ENCODE results near the gene HOXA1.

HOXA1 gene

DNA sequence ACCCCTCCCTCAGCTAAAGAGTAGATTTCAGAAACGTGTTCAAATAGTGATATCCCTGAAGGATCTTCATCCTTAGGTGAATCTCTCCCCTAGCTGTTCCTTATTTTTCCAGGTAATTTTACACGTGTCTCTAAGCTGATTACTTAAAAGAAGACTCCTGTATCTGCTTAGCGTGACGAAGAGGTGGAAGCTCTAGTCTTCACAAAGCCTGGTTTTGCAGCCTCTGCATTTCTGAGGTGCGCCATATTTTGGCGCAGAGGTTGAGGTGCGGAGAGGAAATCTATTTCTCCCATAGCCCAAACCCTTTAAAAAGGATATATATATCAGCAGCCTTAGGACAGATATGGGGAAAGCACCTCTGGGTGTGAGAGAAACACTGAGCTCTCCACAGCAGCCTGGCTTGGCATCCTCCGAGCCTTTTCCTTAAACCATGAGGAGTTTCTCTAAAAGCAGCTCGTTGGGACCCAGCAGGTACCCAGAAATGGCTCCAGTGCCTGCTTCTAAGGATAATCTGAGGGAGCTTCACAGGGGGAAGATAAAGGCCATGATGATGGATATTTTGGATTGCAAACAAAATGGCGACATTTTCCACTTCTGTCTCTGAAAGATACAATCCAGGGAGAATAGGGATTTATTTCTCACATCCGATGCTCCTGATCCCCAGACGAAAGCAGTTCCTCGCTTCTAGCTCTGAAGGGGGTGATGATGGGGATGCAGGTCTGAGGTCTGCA lies 9.7 kb upstream of the HOXA1 start:
- no peak for DNase-seq (ENCODE audit: low read depth)

DNA sequence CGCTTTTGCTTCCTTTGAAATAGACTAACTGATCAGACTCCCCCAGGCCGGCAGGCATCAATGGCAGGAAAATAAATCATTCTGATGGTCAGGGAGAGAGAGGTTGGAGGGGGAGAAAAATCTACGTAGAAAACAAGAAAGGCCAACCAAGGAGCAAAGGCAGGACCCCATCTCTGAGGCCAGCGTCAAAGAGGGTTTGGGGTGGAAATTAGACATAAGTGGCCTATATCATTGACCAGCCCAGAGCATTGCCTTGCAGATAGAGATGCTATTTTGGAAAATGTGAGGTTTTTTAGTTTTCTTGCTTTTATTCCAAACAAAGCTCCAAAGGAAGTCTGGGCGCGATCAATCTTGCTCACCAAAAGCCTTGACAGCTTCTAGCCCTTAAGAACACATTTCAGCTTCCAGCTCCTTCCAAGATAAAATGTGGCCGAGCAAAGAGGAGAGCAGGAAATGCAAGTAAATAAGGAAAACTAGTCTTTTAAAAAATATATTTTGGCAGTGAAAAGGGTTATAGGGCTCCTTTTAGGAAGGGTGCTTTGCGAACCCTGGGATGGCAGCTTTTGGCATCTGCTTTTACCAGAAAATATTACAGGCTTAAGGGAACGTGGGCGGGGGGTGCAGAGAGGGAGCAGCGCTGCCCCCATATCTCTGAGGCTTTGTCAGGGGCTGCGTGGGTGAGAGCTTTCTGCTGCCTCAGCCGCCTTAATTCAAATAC lies 8.7 kb upstream of the HOXA1 start:
- DNase-seq (ENCODE audit: low read depth) = no peak

DNA sequence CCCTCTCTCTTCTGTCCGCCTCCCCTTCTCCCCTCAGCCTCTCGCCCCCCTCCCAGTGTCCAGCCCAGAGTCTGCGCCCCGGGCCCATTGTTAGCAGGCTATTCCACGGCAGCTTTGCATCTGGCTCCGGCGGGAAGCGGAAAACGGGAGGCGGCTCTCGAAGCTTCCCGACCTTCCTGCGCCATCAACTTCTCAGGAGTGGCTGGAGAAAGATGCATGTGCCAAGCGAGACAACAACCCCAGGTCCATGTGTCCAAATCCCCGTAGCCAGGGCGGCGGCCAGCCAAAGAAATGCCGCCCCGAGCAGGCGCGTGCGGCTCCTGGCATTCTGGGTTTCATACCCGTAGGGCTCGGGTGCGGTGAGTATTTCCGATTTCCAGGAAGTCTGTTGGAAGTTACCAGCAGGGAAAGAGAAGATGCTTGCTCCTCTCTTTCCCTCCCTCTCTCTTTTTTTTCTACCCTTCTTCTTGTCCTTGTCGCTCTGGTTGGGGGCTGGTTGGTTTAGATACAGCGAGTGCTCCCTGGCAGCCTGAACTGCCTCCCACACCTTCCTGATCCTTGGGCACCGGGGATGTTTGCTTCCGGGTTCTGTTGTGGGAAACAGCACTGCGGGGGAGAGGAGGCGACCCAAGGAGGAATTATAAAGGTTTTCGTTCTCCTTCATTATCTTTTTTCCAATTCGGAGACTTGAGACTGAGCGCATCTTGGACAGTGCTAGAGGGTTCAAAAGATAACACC lies 7.9 kb upstream of the HOXA1 start:
- no peak for DNase-seq (ENCODE audit: low read depth)

DNA sequence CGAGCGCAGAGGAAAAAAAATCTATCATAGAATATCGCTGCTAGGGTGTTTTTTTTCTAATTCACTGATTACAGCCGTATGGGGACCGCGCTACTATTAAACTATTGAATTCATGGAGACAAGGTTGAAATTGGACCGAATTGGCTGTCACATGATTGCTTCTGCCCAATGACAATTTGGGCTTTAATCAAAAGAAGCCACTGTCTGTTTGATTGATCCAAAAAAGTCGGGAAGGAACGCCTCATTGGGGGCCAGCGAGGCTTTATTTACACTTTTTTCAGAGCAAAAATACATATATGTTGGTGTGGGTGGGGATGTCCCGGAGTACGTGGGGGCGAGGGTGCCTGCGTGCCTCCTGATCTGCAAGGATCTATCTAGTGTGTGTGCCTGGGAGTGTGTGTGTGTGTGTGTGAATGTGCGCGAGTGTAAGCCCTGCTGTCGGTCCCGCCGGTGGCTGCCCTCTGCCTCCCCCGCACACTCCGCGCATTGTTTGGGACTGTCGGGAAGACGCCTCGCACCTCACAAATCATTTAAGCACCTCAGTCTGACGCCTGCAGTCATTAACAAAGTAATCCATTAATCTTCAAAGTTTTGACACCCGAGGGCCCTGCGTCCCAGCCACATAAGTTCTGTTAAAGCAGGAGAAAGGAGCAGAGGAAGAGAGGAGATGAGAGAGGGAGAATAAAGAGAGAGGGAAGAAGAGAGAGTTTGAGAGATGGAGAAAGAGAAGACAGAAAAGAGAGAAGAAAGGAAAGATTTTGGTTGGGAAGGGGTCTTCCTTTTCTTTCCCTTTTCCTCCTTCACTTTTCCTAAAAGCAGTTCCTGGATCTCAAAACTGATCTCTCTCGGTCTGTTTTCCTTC lies 7.0 kb upstream of the HOXA1 start, which contains the start of gene HOXA2:
HOXA2 (minus strand) TSS at position 103 of the 862 bp plus-strand sequence. CDS start 183 bp downstream, outside the sequence.
- no peak for DNase-seq (ENCODE audit: low read depth)

DNA sequence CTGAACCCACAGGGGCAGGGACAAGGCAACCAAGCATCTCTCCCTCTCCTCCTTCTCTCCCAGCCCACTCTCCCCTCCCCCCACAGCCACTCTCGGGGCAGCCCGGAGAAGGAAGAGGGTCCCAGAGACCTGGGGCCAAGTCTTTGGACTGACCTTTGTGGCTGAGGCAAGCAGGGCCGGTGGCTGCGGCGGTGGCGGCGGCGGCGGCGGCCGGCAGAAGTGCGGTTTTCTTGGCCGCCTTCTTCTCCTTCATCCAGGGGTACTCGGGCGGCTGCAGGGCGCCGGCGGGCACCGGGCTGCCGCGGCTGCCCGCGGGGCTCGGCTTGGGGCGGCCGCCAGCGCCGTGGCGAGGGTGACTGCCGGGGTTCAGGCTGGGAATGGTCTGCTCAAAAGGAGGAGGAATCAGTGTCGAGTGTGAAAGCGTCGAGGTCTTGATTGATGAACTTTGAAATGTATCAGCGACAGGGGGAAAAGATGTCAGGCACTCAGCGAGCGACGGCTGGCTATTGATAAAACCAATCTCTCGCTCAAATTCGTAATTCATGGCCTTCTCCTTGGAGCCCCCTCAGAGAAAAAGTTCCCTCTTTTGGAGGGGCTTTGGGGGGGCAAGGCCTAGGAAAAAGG lies 6.3 kb upstream of the HOXA1 start:
- no peak for DNase-seq (ENCODE audit: low read depth)

DNA sequence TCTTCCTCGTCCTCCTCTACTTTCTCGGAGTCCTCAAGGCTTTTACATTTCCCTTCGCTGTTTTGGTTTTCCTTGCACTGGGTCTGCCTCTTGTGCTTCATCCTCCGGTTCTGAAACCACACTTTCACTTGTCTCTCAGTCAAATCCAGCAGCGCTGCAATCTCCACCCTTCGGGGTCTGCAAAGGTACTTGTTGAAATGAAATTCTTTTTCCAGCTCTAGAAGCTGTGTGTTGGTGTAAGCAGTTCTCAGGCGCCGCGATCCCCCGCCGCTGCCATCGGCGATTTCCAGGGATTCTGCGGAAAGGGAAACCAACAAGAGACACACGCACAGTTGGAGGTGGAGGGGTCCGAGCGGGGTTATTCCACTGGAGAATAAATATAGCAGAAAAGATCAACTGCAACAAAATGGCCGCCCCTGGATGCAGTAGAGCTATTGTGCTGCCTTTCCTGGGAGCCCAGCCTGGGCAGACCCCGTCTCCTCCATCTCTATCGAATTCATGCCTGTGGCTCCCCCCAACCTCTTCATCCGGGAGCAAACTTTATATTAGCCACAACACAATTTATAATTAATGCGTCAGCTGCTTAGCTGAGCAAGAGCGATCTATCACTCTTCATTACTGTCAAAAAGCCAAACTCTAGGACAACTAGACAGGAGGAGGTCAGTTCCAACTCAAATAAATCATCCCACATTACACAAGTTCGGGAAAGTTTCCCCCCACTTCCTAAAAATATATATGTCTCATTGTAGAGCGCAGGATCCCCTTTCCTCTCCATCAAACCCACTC lies 5.6 kb upstream of the HOXA1 start:
- DNase-seq (ENCODE audit: low read depth) = no peak

DNA sequence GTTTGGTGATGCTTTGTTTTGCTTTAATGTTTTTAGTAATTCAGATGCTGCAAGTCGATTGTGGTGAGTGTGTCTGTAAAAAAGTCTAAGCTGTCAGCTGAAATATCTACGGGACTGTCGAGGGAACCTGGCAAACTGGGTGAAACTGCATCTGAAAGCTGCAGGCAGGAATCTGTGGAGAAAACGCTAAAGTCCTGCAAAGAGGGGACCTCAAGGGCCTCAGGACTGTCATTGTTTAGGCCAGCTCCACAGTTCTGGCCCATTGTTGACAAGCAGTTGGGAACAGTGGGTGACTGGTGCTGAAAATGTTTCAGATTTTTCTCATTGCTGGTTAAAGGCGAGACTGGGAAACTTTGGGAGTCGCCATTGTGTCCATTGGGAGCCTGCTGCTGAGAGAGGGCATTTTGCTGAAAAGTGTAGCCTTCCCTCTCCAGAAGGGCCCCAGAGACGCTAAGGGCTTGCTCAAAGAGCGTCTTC lies 4.9 kb upstream of the HOXA1 start:
- no peak for DNase-seq (ENCODE audit: low read depth)

DNA sequence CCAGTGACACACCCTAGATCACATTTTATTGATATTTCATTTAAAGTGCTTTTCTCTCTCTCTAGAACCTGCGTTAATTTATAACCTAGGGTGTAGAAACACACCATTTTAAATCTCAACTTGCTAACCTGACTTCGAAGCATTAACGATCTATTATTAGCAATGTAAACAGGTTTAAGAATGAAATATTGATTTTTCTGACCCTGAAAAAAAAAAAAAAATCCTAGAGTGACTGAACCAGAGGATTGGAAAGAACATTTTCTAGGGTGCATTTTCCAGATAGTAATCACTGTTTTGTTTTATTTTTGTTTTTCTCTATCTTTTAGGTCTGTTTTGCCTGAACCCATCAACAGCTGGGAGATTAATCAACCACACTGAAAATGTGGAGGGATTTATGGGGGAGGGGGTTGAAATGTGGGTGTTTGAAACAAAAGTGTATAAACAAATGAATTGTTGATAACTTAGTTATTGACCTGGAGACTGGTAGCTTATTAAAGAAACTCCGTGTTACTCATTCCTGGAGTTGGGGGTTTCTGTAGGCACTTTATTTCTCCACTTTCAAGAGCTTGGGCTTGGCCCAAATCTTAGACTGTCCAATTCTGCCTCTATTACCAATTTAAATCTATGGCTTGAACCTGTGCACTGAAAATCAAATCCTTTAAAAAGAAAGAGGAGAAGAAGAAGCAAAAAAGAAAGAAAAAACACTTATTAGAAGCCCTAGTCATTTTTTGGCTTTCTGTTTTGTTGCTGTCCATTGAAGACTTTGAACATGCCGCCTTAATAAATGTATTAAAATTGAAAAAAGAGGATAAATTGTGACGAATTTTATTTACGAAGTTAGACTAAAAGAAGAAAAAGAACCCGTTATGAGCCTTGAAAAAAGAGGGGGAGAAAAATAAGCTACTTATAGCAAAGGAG lies 3.9 kb upstream of the HOXA1 start:
- DNase-seq (ENCODE audit: low read depth) = no peak

DNA sequence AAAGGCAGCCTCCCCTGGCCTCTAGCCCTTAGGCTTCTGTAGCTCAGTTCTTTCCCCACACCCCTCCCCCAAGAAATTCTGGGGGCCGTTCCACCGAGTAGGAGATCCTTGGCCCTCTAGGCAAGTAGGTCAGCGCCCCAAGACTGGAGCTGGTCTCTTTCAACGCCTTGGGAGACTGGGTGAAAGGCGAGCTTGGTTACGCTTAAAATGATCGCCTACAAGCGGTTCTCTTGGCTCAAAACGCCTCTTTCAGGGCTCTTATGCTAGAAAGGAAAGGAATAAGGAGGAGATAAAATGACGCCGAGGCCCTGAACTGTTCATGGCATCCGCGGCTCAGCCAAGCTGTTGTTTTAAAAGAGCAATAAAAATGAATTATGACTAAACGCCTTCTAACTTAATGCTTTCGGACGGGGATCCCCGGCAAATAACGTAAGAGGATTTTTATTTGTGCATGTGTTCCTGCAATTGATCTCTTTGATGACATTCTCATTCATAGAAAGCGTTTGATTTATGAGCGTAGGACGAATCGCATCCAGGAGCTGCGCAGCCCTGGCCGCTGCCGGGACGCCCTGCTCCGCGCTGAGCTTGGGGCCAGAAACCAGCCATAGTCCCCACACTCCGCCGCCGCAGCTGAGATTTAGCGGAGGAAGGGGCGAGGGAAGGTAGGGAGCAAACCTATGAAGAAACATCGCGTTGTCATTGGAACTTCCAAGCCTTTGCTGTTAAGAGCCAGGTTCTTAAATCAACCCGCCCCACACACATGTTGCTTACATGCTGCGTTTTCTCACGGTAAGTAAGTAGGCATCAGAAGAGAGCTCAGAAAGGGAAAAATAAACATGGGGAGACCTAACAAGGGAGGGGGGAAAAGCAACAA lies 3.0 kb upstream of the HOXA1 start:
- no peak for DNase-seq (ENCODE audit: low read depth)

DNA sequence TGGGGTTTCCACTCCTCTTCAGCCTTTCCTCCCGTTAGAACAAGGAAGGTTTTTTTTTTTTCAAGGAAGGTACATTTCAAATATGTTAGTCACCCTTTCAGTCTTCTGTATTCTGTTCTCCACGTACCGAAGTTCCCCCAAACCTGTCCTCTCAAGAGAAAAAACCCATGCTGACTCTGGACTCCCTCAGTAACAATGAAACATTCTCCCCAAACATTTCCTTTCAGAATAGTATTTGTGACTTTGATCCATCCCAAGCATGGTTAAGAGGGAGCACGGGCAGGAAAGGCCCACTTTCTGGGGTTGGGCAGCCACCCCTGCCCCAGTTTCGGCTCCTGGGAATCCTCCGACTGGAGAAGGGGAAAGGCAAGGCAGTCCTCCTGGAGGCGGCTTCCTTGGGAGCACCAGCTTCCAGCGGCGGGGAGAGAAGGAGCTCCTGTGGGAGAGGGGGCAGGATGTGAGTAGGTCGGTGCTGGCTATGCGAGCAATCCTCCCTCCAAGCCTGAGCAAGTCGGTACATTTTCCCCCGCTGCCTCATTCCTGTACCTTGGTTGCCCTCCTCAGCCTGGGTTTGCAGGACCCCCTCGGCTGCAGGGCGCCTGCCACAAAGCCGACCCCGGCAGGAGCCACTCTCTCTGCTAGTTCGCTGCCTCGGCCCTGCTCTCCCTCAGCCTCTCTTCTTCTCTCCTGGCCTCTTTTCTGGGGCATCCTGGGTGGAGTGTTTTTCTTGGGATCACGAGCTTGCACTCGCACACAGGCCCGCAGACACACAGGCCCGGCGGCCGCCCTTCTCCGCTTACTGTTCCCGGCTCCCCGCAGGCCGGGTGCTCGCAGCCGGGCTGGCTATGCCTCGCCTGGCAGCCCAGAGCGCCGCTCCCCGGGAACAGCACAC lies 2.1 kb upstream of the HOXA1 start:
- DNase-seq (ENCODE audit: low read depth) = no peak

DNA sequence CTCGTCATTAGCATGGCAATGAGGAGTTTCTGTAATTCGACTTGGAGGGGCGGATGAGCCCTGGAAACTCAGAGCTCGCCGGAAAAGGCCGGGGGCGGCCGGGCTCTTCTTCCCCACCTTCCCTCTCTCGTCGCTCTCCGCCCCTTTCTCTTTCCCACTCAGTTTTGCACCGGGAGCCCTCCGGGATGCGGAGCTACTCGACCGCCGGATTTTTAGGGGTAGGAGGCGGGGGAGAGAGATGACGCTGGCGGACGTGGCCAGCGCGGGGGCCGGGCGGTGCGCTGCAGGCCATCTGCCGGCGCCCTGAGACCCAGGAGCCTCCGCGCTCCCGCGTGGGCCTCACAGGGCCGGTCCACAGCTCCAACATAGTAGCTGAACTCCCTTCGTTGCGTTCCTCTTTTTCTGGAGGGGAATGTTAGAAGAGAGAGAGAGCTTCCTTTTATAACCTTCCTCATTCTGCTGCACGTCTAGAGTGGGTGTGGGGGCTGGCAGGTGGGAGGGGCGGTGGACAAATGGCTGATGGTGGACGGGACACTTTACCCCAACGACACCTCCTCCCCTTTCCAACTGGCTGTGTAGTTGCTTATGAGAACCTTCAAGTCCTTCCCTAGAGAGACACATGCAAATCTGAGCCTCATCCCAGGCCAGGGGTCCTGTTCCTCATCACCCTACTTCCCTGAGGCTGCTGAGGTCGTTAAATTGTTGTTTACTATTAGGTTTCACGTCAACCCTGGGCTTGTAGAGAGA lies 1.1 kb upstream of the HOXA1 start:
- no peak for DNase-seq (ENCODE audit: low read depth)

DNA sequence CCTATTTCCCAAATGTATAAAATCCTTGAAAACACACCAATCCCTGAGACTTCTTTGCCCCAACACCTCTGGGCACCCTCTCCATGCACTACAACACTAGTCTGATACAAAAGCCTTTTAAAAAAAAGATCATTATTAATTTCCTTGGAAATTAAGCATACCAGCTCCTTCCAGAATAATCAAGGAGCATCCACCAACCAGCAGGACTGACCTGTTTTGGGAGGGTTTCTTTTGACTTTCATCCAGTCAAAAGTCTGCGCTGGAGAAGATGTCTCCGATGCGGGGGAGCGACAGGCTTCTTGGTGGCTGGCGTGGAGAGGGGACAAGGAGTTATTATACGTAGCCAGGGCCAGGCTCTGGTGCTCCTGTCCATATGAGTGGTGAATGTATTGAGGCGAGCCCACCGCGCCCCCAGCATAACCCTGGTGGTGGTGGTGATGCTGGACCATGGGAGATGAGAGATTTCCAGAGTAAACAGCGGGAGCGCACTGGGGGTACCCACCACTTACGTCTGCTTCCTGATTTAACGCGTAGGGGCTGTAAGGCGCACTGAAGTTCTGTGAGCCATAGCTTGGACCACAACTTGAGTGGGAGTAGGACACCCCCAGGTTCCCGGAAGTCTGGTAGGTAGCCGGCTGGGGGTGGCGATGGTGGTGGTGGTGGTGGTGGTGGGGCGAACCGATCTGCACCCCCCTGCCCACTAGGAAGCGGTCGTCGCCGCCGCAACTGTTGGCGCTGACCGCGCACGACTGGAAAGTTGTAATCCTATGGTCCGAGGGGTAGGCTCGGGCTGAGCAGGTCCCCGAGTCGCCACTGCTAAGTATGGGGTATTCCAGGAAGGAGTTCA lies 527 bp downstream of the HOXA1 start:
- DNase-seq (ENCODE audit: low read depth) = no peak

DNA sequence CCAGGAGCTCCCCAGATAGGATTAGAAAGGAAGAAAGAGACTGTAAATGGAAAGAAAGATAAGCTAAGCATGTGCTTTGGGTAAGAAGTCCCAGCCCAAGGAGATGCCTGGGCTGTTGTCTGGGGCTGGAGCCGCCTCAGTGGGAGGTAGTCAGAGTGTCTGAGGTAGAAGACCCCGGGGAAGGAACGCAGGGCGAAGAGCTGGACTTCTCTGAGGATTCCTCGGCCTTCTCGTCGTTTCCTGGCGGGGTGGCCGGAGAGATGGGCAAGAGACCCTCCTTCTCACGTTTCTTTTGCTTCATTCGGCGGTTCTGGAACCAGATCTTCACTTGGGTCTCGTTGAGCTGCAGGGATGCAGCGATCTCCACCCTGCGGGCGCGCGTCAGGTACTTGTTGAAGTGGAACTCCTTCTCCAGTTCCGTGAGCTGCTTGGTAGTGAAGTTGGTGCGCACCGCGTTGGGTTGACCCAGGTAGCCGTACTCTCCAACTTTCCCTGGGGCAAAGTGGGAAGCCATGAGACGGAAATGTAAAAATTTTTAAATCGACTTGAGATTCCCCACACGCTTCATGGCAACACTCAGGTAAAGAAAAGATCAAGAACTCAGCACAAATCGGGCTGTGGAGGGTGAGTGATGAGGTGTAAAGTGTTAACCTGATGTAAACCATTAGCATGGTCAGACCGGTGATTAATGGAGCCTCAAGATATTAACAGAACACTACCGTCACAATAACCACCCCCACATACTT lies 1.3 kb downstream of the HOXA1 start:
- no peak for DNase-seq (ENCODE audit: low read depth)

DNA sequence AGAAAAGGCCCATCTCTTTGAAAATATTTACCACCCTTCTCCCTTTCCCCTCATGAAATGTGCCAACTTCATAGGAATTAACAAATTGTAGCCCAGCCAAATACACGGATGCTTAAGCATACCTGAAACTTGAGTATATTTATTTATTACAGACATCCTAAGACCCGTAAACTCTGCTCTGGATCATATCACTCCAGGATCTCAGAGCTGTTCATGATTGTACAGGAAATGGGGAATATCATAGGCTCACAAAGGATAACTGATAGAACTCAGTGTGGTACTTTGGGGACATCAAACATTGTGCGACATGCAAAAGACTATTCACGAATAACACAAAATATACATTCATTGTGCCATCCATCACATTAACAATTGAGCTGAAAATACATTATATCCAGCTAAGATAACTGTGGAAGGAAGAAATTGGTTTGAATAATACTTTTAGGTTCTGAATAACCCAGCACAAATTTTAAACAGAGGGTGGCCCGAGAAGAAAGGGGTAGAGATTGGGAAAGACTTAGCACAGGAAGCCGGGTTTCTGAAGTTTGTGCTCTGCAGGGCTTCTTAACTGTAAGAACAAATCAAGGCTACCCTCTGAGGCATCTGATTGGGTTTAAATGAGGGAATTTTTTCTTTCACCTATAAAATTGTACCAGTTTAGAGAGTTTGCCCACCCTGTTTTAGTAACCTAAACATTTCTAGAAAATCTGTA lies 2.5 kb downstream of the HOXA1 start:
- no peak for DNase-seq (ENCODE audit: low read depth)

DNA sequence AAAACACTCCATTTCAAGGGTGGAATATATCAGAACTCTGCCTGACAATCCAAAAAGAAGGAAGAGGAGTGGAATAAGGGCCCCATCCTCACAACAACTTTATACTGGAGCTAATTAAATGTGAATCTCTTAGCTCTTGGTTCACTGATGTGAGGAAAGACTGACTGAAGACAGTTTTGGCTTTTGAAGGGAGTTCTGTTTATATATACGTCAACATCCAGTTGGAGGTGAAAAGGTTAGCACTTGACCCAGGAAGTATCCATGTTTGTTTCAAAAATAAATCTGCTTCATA lies 3.0 kb downstream of the HOXA1 start:
- DNase-seq (ENCODE audit: low read depth) = no peak

All from HS-5 (cell line).